KOPT-K1 (cell line): Measurements from ENCODE around the gene TMEM26.

ENCODE experiments used
- H3K27ac ChIP-seq: fragments of 200-600 bp; sonication (generic); 2 replicates; pipeline ENCODE4 v1.5.1; 2016; ENCODE audit warnings: antibody characterized with exemption, mild to moderate bottlenecking, low read depth, low read length; ENCODE audit not compliant: poor library complexity, severe bottlenecking
- H3K36me3 ChIP-seq: fragments of 200-600 bp; sonication (generic); 2 replicates; pipeline ENCODE4 v1.5.1; 2017; ENCODE audit warnings: antibody characterized with exemption, mild to moderate bottlenecking, low read length, moderate library complexity; ENCODE audit not compliant: insufficient read depth
- H3K9me3 ChIP-seq: fragments of 200-600 bp; sonication (generic); 2 replicates; pipeline ENCODE4 v1.5.1; 2017; ENCODE audit warnings: antibody characterized with exemption, low read length, mild to moderate bottlenecking; ENCODE audit not compliant: insufficient read depth, poor library complexity, severe bottlenecking

TMEM26 gene

DNA sequence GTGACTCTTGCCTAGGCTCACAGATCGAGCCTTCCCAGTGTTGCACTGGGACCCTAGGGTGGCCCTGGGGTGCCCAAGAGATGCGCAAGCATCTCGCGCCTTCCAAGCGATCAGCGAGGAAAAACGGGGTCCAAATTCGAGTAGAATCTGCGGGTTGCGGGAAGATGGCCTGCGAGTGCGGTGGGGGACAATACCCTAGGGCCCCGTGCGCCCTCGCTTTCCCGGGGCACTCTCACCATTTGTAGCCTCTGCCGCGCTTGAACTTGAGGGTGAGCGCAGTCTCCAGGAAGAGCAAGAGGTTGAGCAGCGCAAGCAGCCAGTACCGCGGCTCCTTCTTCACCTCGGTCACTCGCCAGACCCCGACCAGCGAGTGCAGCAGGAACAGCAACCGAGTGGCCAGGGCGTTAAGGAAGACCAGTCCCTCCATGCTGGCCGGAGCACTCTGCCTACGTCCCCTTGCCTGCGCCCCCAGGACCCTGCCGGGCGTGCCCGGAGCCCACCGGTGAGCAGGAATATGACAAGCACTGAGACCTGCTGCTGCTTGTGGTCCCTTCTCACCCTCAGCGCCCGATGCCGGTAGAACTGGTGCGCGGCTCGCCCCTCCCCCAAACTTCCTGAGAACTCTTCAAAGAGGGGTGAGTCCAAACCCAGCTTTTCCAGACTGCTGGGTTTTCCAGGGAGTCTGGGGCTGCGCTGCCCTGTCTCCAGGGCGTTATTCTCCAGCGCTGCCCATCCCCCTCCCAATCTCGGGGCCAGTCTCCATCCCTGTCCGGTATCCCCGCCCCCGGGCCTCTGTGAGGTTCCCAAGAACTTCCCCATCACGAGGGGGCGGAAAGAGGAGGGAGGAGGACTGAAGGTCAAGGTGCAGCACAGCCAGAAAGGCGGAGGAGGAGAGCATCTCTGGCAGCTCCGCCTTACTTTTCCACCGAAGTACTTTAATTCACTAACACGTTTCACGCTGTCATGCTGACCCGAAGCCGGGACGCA, at the start of gene TMEM26:
TSS of gene TMEM26 (minus strand) at position 727 of the 987 bp plus-strand sequence. CDS start at position 427, 300 bp downstream.
- H3K36me3 ChIP-seq: no peaks in the 10 kb centered on the region
- no peaks in the 10 kb centered on the region for H3K9me3 ChIP-seq
- H3K27ac ChIP-seq: peak within 1 kb of the TSS; percentile 64

- no peaks in the 10 kb centered on the region for H3K36me3 ChIP-seq
- H3K27ac ChIP-seq: no peak overlapping the region
- H3K9me3 ChIP-seq: no peaks in the 10 kb centered on the region
These were observed 47.3 kb upstream of the TMEM26 start for GRCh38 chr10:61500460-61500859.

DNA sequence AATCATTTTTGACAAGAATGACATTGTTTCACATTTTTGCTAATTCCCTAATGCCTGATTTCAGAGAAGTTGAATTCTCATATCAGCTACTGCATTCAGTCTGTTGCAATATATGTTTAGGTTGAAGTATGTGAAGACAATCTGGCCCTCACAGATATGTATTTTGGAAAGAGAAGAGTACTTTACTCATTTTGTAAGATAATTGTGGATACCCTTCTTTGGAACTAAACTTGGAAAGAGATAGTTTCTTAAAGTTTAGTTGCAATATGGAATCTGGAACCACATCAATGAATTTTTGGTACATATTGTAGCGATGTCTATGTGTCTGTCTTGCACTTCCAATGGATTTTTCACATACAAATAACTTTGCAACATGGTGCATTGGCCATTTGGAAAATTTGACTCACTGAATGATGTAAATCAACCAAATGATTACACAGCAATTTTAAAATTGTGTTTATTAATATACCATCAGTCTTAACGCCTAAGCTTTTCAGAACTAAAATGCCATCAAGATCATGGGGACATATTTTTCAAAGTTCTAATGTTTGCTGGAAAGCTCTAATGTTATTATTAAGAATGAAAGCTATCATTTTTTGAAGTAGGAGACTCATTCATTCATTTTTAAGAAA, 39.3 kb upstream of the TMEM26 start:
- no peaks in the 10 kb centered on the region for H3K36me3 ChIP-seq
- H3K9me3 ChIP-seq: no peaks in the 10 kb centered on the region
- H3K27ac ChIP-seq: no peak overlapping the region

DNA sequence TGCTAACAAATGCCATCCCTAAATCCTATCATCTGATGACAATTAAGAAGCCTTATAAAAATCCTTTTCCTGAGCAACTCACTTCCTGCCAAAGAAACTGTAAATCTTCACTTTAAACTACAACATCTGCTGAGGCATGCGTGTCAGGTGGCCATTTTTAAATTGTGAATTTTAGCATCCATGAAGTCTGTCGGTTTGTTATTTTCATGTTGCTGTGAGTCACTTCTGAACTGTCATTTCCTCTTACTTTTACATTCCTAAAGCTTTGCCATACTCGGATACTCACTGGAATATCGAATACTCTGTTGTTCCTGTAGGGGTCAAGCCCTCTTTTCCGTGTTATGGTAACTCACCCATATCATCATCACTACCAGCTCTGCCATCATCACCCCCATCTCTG, 34.3 kb upstream of the TMEM26 start:
- Histone ChIP-seq H3K9me3 (no peaks in the 10 kb centered on the region), H3K27ac (no peak overlapping the region), H3K36me3 (no peaks in the 10 kb centered on the region)

GRCh38 chr10:61486738-61487396, 33.7 kb upstream of the TMEM26 start:
- Histone ChIP-seq H3K36me3 (no peaks in the 10 kb centered on the region), H3K9me3 (no peaks in the 10 kb centered on the region), H3K27ac (no peak overlapping the region)

DNA sequence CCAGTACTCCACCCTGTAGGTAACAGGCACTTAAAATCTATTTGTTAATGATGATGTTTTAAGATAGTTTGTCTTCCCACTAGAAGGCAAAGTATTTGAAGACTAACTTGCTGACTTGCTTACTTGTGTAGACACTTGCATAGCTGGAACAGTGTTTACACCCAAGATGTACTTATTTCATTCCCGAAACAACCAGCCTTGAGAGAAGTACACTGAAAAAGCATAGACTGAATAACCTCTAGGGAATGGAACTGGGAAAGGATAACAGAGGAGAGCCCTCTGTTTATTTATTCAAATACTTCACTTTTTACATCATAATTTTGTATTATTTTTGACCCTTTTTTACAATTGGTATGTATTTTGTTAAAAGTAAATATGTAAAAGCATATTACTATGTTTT, 33.1 kb upstream of the TMEM26 start:
- H3K9me3 ChIP-seq: no peaks in the 10 kb centered on the region

DNA sequence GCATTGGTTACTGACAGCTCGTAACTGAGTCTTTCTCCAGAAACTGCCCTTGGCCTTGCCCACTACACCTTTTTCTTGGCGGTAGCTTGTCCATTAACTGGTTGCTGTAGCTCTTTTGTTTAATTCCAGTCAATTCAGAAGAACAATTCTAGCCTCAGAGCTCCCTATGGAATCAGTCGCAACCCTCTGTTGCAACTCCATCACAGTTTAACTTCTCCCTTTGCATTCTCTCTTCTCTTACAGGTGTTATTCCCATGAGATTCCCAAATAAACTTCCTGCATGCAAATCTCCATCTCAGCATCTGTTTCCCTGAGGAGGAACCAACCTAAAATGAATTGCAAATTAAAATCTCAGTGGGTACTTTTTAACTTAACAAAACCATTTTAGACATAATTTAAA, 28.4 kb upstream of the TMEM26 start:
- H3K9me3 ChIP-seq: no peaks in the 10 kb centered on the region
- H3K36me3 ChIP-seq: no peaks in the 10 kb centered on the region
- no peak overlapping the region for H3K27ac ChIP-seq

More for the DNA sequence above, 33.1 kb upstream of the TMEM26 start:
- Histone ChIP-seq H3K36me3 (no peaks in the 10 kb centered on the region), H3K27ac (no peak overlapping the region)

DNA sequence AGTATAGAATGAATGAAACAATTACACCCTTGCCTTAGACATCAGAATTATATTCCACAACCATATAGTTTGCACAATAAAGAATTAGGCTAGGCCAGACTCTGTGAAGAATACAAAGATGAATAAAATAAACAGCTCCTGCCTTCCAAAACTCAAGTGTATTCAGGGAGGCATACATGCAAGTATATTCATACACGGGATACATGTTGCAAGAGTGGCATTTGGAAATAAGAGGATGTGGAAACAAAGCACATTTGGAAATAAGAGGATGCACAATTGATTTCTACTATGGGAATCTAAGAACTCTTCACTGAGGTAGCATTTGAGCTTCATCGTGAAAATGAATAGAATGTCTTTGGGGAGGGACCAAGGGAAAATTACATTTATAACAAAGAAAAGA, 27.0 kb upstream of the TMEM26 start:
- Histone ChIP-seq H3K9me3 (no peaks in the 10 kb centered on the region), H3K36me3 (no peaks in the 10 kb centered on the region), H3K27ac (no peak overlapping the region)

- Histone ChIP-seq H3K27ac (no peak overlapping the region), H3K9me3 (no peaks in the 10 kb centered on the region), H3K36me3 (no peaks in the 10 kb centered on the region)
These were observed 25.6 kb upstream of the TMEM26 start for GRCh38 chr10:61478621-61479312.

DNA sequence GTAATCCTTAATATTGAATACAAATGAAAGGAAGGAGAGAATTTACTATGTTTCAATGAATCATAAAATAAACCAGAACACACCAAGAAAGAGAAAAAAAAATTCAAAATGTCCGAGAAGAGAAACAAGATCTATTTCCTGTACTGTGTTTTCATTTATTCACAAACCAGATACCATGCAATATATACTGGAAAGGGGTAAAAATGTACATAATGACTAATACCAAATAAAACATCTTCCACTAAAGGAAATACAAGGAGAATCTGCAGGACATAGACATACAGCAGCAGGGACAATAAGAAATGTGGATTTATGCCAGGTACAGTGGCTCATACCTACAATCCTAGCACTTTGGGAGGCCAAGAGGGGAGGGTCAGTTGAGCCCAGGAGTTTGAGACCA, 24.3 kb upstream of the TMEM26 start:
- Histone ChIP-seq H3K9me3 (no peaks in the 10 kb centered on the region), H3K36me3 (no peaks in the 10 kb centered on the region), H3K27ac (no peak overlapping the region)

GRCh38 chr10:61476529-61476928, 23.3 kb upstream of the TMEM26 start:
- Histone ChIP-seq H3K36me3 (no peaks in the 10 kb centered on the region), H3K27ac (no peak overlapping the region), H3K9me3 (no peaks in the 10 kb centered on the region)

- no peak overlapping the region for H3K27ac ChIP-seq
- no peaks in the 10 kb centered on the region for H3K9me3 ChIP-seq
- H3K36me3 ChIP-seq: no peaks in the 10 kb centered on the region
These were observed 22.3 kb upstream of the TMEM26 start for GRCh38 chr10:61475449-61475873.

DNA sequence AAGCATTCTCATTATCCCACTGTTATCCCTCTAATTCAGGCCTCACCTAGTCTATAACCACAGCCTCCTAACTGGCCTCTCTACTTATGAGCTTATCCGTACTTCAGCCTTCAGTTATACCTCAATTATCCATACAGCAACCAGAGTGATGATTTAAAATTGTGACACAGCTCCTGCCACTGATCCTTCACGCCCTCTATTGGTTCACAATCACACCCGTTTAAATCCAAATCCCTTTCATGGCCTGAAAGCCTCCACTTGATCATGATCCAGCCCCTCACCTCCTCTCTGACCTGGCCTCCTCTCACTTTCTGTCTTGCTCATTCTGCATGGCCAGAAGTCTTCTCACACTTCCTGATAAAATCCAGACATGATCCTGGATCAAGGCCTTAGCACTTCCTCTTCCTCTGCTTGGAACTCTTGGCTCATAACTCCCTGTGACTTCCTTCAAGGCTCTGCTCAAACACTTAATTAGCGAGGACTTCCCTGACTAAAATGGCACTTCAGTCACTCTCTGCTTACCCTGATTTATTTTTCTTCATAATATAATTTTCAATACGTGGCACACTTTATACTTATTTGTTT, 19.0 kb upstream of the TMEM26 start:
- H3K36me3 ChIP-seq: no peaks in the 10 kb centered on the region
- H3K27ac ChIP-seq: no peak overlapping the region
- H3K9me3 ChIP-seq: no peaks in the 10 kb centered on the region

DNA sequence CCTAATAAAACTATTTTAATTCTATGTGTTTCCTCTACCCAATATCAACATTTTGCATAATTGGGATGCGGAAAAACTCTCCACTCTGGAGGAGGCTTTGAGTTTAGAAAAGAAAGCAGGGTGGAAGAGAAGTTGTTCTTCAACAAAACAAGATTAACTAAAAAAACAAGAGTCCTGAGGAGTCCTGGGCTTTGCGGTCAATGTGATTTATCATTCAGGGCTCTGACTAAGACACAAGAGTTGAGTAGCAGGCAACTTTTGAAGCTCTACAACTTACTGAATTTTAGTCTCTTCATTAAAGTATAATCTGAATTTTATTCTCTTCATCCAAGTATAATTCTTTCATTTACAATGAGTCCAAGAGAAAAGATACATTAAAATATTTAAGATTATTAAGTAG, 18.3 kb upstream of the TMEM26 start:
- Histone ChIP-seq H3K27ac (no peak overlapping the region), H3K36me3 (no peaks in the 10 kb centered on the region), H3K9me3 (no peaks in the 10 kb centered on the region)
